Ishikawa (cell line): Measurements from ENCODE around the gene RIPOR3.

Experiments
- CEBPB ChIP-seq: IDR thresholded peaks from 2 replicates; pipeline ENCODE4 v1.6.1; 2012
- EP300 ChIP-seq: IDR thresholded peaks from 2 replicates; pipeline ENCODE4 v1.6.1; 2012; ENCODE audit warnings: borderline replicate concordance
- RAD21 ChIP-seq: IDR thresholded peaks from 2 replicates; pipeline ENCODE4 v1.6.1; 2012; ENCODE audit warnings: low read depth
- REST ChIP-seq: IDR thresholded peaks from 2 replicates; pipeline ENCODE4 v1.6.1; 2012; ENCODE audit warnings: low read depth, mild to moderate bottlenecking
- TAF1 ChIP-seq: IDR thresholded peaks from 2 replicates; pipeline ENCODE4 v1.6.1; 2012; ENCODE audit warnings: low read depth, mild to moderate bottlenecking
- TCF12 ChIP-seq: IDR thresholded peaks from 2 replicates; pipeline ENCODE4 v1.6.1; 2012; ENCODE audit warnings: low read depth
- TEAD4 ChIP-seq: IDR thresholded peaks from 2 replicates; pipeline ENCODE4 v1.6.1; 2012
- YY1 ChIP-seq: IDR thresholded peaks from 2 replicates; pipeline ENCODE4 v1.6.1; 2012; ENCODE audit warnings: low read depth
- TF ChIP-seq, protein P1 (sequence below): IDR thresholded peaks from 2 replicates; pipeline ENCODE4 v1.6.1; 2012
- TF ChIP-seq, protein P2 (sequence below): IDR thresholded peaks from 2 replicates; pipeline ENCODE4 v1.6.1; 2012

DNA sequence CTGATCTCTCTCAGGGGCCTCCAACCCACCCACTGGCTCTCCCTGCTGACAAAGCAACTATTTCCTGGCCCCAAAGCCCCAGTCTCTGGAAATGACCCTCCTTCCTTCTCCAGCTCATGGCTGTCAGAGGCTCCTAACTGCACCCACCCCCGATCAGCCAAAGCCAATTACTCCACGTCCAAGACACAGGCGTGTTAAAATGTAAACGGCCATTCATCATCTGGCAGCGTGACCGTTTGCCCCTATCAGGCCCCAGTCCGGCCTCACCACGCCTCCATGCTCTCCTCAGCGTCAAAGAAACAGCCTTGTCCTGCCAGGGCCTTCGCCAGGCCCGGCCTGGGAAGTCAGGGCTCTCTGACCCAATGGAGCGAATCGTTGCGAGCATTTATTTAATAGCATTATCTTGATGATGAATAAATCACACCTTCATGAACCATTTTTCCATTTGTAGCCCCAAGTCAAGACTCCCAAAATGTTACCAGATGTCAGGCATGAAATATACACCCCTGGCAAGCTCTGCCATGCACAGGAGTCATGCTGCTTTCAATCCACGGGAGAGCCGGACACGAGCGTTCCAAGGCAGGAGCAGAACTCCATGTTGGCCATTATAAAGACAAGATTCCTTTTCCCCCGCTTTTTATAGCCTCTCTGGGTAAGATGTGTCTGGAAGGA is 17.7 kb downstream of the RIPOR3 start:
- TF ChIP-seq TEAD4 (0 out of 2 replicates have a peak, but pooled peaks have one; percentile 30), YY1 (no peak), CEBPB (no peak), TAF1 (no peak), EP300 (peak; percentile 69; the same call in 1 of the 2 replicates), REST (no peak), TCF12 (peak; percentile 61), RAD21 (no peak)
- TF ChIP-seq, protein P1, sequence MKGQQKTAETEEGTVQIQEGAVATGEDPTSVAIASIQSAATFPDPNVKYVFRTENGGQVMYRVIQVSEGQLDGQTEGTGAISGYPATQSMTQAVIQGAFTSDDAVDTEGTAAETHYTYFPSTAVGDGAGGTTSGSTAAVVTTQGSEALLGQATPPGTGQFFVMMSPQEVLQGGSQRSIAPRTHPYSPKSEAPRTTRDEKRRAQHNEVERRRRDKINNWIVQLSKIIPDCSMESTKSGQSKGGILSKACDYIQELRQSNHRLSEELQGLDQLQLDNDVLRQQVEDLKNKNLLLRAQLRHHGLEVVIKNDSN = peak; percentile 72
- TF ChIP-seq, protein P2, sequence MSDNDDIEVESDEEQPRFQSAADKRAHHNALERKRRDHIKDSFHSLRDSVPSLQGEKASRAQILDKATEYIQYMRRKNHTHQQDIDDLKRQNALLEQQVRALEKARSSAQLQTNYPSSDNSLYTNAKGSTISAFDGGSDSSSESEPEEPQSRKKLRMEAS = peak; percentile 80
